Prostate gland (tissue), 2 donors: ENCODE measurements around the gene GNAI3.

ENCODE experiments used
- CTCF ChIP-seq, 4 experiments: fragments of 200-600 bp in 2 of 4; fragments of 450-650 bp in 2 of 4; sonication (generic) in 2 of 4; IDR thresholded peaks; 1 replicate in 3 of 4; 2 replicates in 1 of 4; pipeline ENCODE4 v1.5.1; 2016 to 2019; ENCODE audit warnings: antibody characterized with exemption in 4 of 4, mild to moderate bottlenecking in 2 of 4, moderate library complexity in 2 of 4
- POLR2A ChIP-seq: fragments of 450-650 bp; IDR thresholded peaks from one replicate; pipeline ENCODE4 v1.6.1; 2016; ENCODE audit warnings: antibody characterized with exemption, mild to moderate bottlenecking

- TF ChIP-seq CTCF (IDR thresholded peaks at IDR 0.05) (no peak), POLR2A (no peak)
Measured at GRCh38 chr1:109531826-109532364, 16.5 kb upstream of the GNAI3 start.
